Measurements from ENCODE around the gene NOS3. TPM values are rescaled to one million over a fixed set of nuclear protein-coding genes. Genes with fewer than 3 reads are reported as not detected.

The NOS3 gene
- total and polyA plus RNA-seq, 9 of the 15 experiments (the other 6 are each of a cell fraction or from before 2014, with no cell fraction given), result 1.1 to 121 (median 23.6) TPM

- peak overlapping the region; percentile 70 for H3K27ac ChIP-seq (ENCODE audit: extremely low read depth, low read depth, low read length)
- no peaks in the 10 kb centered on the region for H3K9me1 ChIP-seq (ENCODE audit: control insufficient read depth, insufficient read depth, low read length)
- H3K9me3 ChIP-seq (replicated peaks; ENCODE audit: control insufficient read depth, insufficient read depth, low read depth, low read length), result no peaks in the 10 kb centered on the region
- H3K79me2 ChIP-seq (ENCODE audit: control insufficient read depth, insufficient read depth, low read length), result no peaks in the 10 kb centered on the region
- H3K9ac ChIP-seq (ENCODE audit: insufficient read depth in 1 of 2, low read depth in 2 of 2, low read length in 2 of 2), result peak overlapping the region; percentile 73 to 93; a peak in 3 of 4 replicates
- peak overlapping the region; percentile 95 for H3K4me2 ChIP-seq (ENCODE audit: insufficient read depth, low read length)
- intact Hi-C loops (cut with micrococcal nuclease), result loop anchor here (1.0 to 10.0 kb wide), 2 partner anchors 9 to 156 kb away; no protein-coding TSS in a partner anchor
- peak overlapping the region; percentile 96 for H2AFZ ChIP-seq (ENCODE audit: low read depth, low read length)
- peak overlapping the region; percentile 40 for H3K4me3 ChIP-seq
- peaks cover 22% of the 10 kb centered on the region; the same call in 2 of the 3 replicates for H3K36me3 ChIP-seq (ENCODE audit: control insufficient read depth, insufficient read depth, low read length)
- BruUV-seq (replicated peaks), result no TSS peak
- POLR2A ChIA-PET, result interaction anchor here (0.6 to 14.3 kb wide), 9 partner anchors 7 to 89 kb away, joined by 3 to 146 read pairs (median 4); partner anchors contain the start of genes ABCB8 and FASTK
- CTCF ChIA-PET (ENCODE audit: low intra/inter-chr PET ratio), result interaction anchor here (0.7 to 1.6 kb wide), 3 partner anchors 10 to 121 kb away, joined by 3 to 5 read pairs (median 3); no protein-coding TSS in a partner anchor
- FAIRE-seq (no peak), DNase-seq (ENCODE audit: extremely low read depth in 1 of 4, low spot score in 3 of 4) (peak in 1 of 4 experiments; percentile 24), ATAC-seq (peak; percentile 4)
- no peaks in the 10 kb centered on the region; a peak in 1 of 5 replicates for H3K27me3 ChIP-seq (ENCODE audit: control insufficient read depth in 2 of 2, insufficient read depth in 2 of 2, low read length in 2 of 2)
- 71% methylated on average over 81 of the region's 82 CpGs for WGBS (ENCODE audit: insufficient coverage, low coverage, missing lambda C conversion rate)
- no peaks in the 10 kb centered on the region for H4K20me1 ChIP-seq (replicated peaks; ENCODE audit: control insufficient read depth, insufficient read depth, low read length)
- H3K4me1 ChIP-seq (replicated peaks in 1 of 2; ENCODE audit: control insufficient read depth in 2 of 2, insufficient read depth in 2 of 2, low read length in 2 of 2), result peaks cover 21 to 70% of the 10 kb centered on the region in 2 experiments; a peak in 4 of 5 replicates
- in situ Hi-C loops (cut with MboI), result no loop called here
- TF ChIP-seq BACH1 (tag; IDR thresholded peaks at IDR 0.05) (no peak), SIX5 (IDR thresholded peaks at IDR 0.05; ENCODE audit: borderline replicate concordance in 1 of 2, insufficient read depth in 1 of 2, low read depth in 1 of 2, low read length in 2 of 2) (no peak), ZNF316 (IDR thresholded peaks at IDR 0.05) (no peak), PURB (CRISPR knock-in tag; IDR thresholded peaks at IDR 0.05; ENCODE audit: low read depth) (no peak), CHD4 (IDR thresholded peaks at IDR 0.05; ENCODE audit: insufficient read depth, insufficient replicate concordance, low read depth, low read length, poor library complexity, severe bottlenecking) (no peak), ZNF639 (CRISPR knock-in tag; conservative IDR thresholded peaks at IDR 0.05 in 1 of 2, IDR thresholded peaks at IDR 0.05 in 1 of 2) (0 out of 4 replicates have a peak, but pooled peaks of 1 of the 2 experiments have one; percentile 7), DPF2 (IDR thresholded peaks at IDR 0.05) (no peak), ZBTB11 (CRISPR knock-in tag; IDR thresholded peaks at IDR 0.05) (no peak), ZNF79 (CRISPR knock-in tag; IDR thresholded peaks at IDR 0.05; ENCODE audit: low read depth) (no peak), ERF (CRISPR knock-in tag; IDR thresholded peaks at IDR 0.05) (peak; percentile 17; the same call in 1 of the 2 replicates), MTA3 (IDR thresholded peaks at IDR 0.05; ENCODE audit: borderline replicate concordance) (no peak), HNRNPLL (IDR thresholded peaks at IDR 0.05; ENCODE audit: low read depth, low read length, poor library complexity, severe bottlenecking) (no peak)
Measured at GRCh38 chr7:151018421-151019129, 27.8 kb downstream of the NOS3 start.

Data from K562 (cell line).